IMR-90 (cell line): ENCODE measurements around the gene HEPHL1. TPM values are rescaled to one million over a fixed set of nuclear protein-coding genes. Genes with fewer than 3 reads are reported as not detected.

Experiments used
- ATAC-seq: fragments of 200-7000 bp; cut with Tn5 transposase; 2 replicates; pipeline ENCODE4 v1.9.1; 2020; ENCODE audit warnings: low read depth, mild to moderate bottlenecking, moderate library complexity
- BruUV-seq: library from RNA; stranded (reverse); fragments of 400-500 nt; replicated peaks from 2 replicates; lab custom pipeline; 2021; lab: Mats Ljungman, UMichigan
- CTCF ChIA-PET: fragments of 300-600 bp; formaldehyde crosslinking; extraction: SDS; loops from one replicate; lab custom pipeline; 2021; ENCODE audit warnings: antibody characterized with exemption; lab: Yijun Ruan, JAX
- POLR2A ChIA-PET: fragments of 300-600 bp; sonication (Branson Sonifier 250); formaldehyde crosslinking; loops from one replicate; lab custom pipeline; 2022; ENCODE audit warnings: antibody characterized with exemption; ENCODE audit not compliant: unreplicated experiment; lab: Charles Lee
- DNase-seq: peaks from one replicate; pipeline ENCODE4 v3.0.0; 2013
- H2AFZ ChIP-seq: replicated peaks from 2 replicates; pipeline ENCODE3; 2013; ENCODE audit warnings: low read length, mild to moderate bottlenecking; ENCODE audit not compliant: poor library complexity
- H2AK5ac ChIP-seq: 2 replicates; pipeline ENCODE4 v1.6.1; 2013; ENCODE audit warnings: low read depth, low read length, inconsistent platforms
- H2AK9ac ChIP-seq: replicated peaks from 2 replicates; pipeline ENCODE3; 2013; ENCODE audit warnings: mild to moderate bottlenecking, low read depth, low read length, moderate library complexity; ENCODE audit not compliant: poor library complexity
- H2BK120ac ChIP-seq: 2 replicates; pipeline ENCODE4 v1.6.1; 2013; ENCODE audit warnings: low read depth, low read length, inconsistent platforms
- H2BK15ac ChIP-seq: 3 replicates; pipeline ENCODE4 v1.6.1; 2013; ENCODE audit warnings: low read depth, low read length, inconsistent platforms
- H2BK20ac ChIP-seq: 2 replicates; pipeline ENCODE4 v1.6.1; 2013; ENCODE audit warnings: low read depth, mild to moderate bottlenecking, inconsistent platforms, low read length, moderate library complexity
- H2BK5ac ChIP-seq: 2 replicates; pipeline ENCODE4 v1.6.1; 2013; ENCODE audit warnings: mild to moderate bottlenecking, low read depth, low read length, inconsistent platforms; ENCODE audit not compliant: poor library complexity, severe bottlenecking
- H3K14ac ChIP-seq: replicated peaks from 2 replicates; pipeline ENCODE4 v1.6.1; 2013; ENCODE audit warnings: low read depth, low read length, inconsistent platforms
- H3K18ac ChIP-seq: 2 replicates; pipeline ENCODE4 v1.6.1; 2013; ENCODE audit warnings: low read depth, low read length, control low read depth
- H3K23ac ChIP-seq: 2 replicates; pipeline ENCODE4 v1.6.1; 2013; ENCODE audit warnings: low read depth, low read length, inconsistent platforms
- H3K27ac ChIP-seq: 2 replicates; pipeline ENCODE4 v1.5.1; 2013; ENCODE audit warnings: mild to moderate bottlenecking, control low read depth, low read length; ENCODE audit not compliant: insufficient read depth
- H3K27me3 ChIP-seq: 2 replicates; pipeline ENCODE4 v1.6.1; 2013; ENCODE audit warnings: low read length; ENCODE audit not compliant: control insufficient read depth, insufficient read depth
- H3K36me3 ChIP-seq: 2 replicates; pipeline ENCODE4 v1.6.1; 2013; ENCODE audit warnings: low read length, mixed read lengths; ENCODE audit not compliant: control insufficient read depth, insufficient read depth
- H3K4ac ChIP-seq: 2 replicates; pipeline ENCODE4 v1.6.1; 2013; ENCODE audit warnings: low read depth, low read length, inconsistent platforms
- H3K4me1 ChIP-seq: 2 replicates; pipeline ENCODE4 v1.6.1; 2013; ENCODE audit warnings: low read length, mixed read lengths; ENCODE audit not compliant: control insufficient read depth, insufficient read depth
- H3K4me2 ChIP-seq: 2 replicates; pipeline ENCODE4 v1.6.1; 2013; ENCODE audit warnings: low read depth, mild to moderate bottlenecking, control low read depth, low read length, moderate library complexity
- H3K4me3 ChIP-seq: 2 replicates; pipeline ENCODE4 v1.5.1; 2013; ENCODE audit warnings: low read depth, mild to moderate bottlenecking, control low read depth, low read length, moderate library complexity; ENCODE audit not compliant: insufficient read depth
- H3K56ac ChIP-seq: 2 replicates; pipeline ENCODE4 v1.6.1; 2013; ENCODE audit warnings: low read length, inconsistent platforms; ENCODE audit not compliant: insufficient read depth; ENCODE audit errors: extremely low read depth
- H3K79me1 ChIP-seq, 2 experiments: 2 replicates each; pipeline ENCODE4 v1.6.1; 2013; ENCODE audit warnings: low read length in 2 of 2, inconsistent platforms in 1 of 2, low read depth in 1 of 2
- H3K9ac ChIP-seq: 2 replicates; pipeline ENCODE4 v1.6.1; 2013; ENCODE audit warnings: low read depth, low read length, control low read depth
- H3K9me1 ChIP-seq: 2 replicates; pipeline ENCODE4 v1.6.1; 2013; ENCODE audit warnings: low read length, inconsistent platforms; ENCODE audit not compliant: insufficient read depth
- H3K9me3 ChIP-seq: 2 replicates; pipeline ENCODE4 v1.6.1; 2013; ENCODE audit warnings: low read length; ENCODE audit not compliant: control insufficient read depth, insufficient read depth
- H4K20me1 ChIP-seq: 2 replicates; pipeline ENCODE4 v1.6.1; 2013; ENCODE audit warnings: low read length, inconsistent platforms; ENCODE audit not compliant: insufficient read depth
- H4K5ac ChIP-seq: 2 replicates; pipeline ENCODE4 v1.6.1; 2013; ENCODE audit warnings: mild to moderate bottlenecking, low read depth, low read length, control low read depth
- H4K8ac ChIP-seq, 2 experiments: 2 replicates each; pipeline ENCODE4 v1.6.1; 2013; ENCODE audit warnings: low read depth in 2 of 2, low read length in 2 of 2, control low read depth in 1 of 2, inconsistent platforms in 1 of 2
- H4K91ac ChIP-seq: 2 replicates; pipeline ENCODE4 v1.6.1; 2013; ENCODE audit warnings: low read depth, low read length, inconsistent platforms; ENCODE audit not compliant: insufficient read depth
- BHLHE40 ChIP-seq: fragments of 150-350 bp; IDR thresholded peaks from 2 replicates; pipeline ENCODE4 v1.6.1; 2016; ENCODE audit warnings: mild to moderate bottlenecking, low read depth, low read length
- CHD1 ChIP-seq: IDR thresholded peaks from 2 replicates; pipeline ENCODE4 v1.6.1; 2012; ENCODE audit warnings: low read depth, low read length, improper control_type of control experiment
- MAFK ChIP-seq: IDR thresholded peaks from 2 replicates; pipeline ENCODE4 v1.6.1; 2012; ENCODE audit warnings: low read depth, low read length, improper control_type of control experiment
- MAZ ChIP-seq: IDR thresholded peaks from 2 replicates; pipeline ENCODE4 v1.6.1; 2012; ENCODE audit warnings: low read depth, mild to moderate bottlenecking, low read length, improper control_type of control experiment, moderate library complexity, borderline replicate concordance
- NFE2L2 ChIP-seq: fragments of 150-350 bp; IDR thresholded peaks from 2 replicates; pipeline ENCODE4 v1.6.1; 2016; ENCODE audit warnings: low read depth, mild to moderate bottlenecking, low read length
- POLR2A ChIP-seq: IDR thresholded peaks from 2 replicates; pipeline ENCODE4 v1.6.1; 2012; ENCODE audit warnings: mild to moderate bottlenecking, low read depth, low read length
- RFX5 ChIP-seq: IDR thresholded peaks from 2 replicates; pipeline ENCODE4 v1.8.0; 2012; ENCODE audit warnings: low read depth, mild to moderate bottlenecking, low read length, moderate library complexity
- SMC3 ChIP-seq: fragments of 150-350 bp; IDR thresholded peaks from 2 replicates; pipeline ENCODE4 v1.6.1; 2016; ENCODE audit warnings: low read depth, mild to moderate bottlenecking, antibody characterized with exemption, low read length, moderate library complexity
- WGBS, 2 experiments: methylation state at CpG; one replicate each; pipeline versions ENCODE4 v1.1.5 to v1.1.7; 2013; ENCODE audit warnings: missing lambda C conversion rate in 2 of 2; ENCODE audit not compliant: insufficient read length in 1 of 2; ENCODE audit errors: extremely low coverage in 2 of 2; 5-methylcytosine and 5-hydroxymethylcytosine counted together
- dilution Hi-C: fragments of 300-500 bp; cut with HindIII; formaldehyde crosslinking; loops from one replicate; pipeline ENCODE4 v1.14.3; 2018; ENCODE audit warnings: low sequenced_read_pairs; ENCODE audit not compliant: unreplicated experiment
- in situ Hi-C: fragments of 300-500 bp; cut with MboI; formaldehyde crosslinking; loops from 3 replicates; pipeline ENCODE4 v1.14.3; 2019; ENCODE audit warnings: low sequenced_read_pairs, inconsistent platforms, mixed read lengths
- intact Hi-C: fragments of 100-400 bp; cut with micrococcal nuclease; formaldehyde crosslinking; loops from 2 replicates; pipeline ENCODE4 v1.10.0; 2022
- polyA plus RNA-seq, 3 experiments: library from polyadenylated mRNA; depleted of rRNA; stranded (reverse); fragments of >200 nt; gene quantifications; 2 replicates each; pipeline ENCODE4 v1.2.3, GENCODE V29; 2012; ENCODE audit warnings: low replicate concordance in 1 of 3
- total RNA-seq: library from RNA; depleted of rRNA; stranded (reverse); fragments of >200 nt; gene quantifications from 2 replicates; pipeline ENCODE4 v1.2.3, GENCODE V29; 2012
- TF ChIP-seq, protein P1 (sequence below): fragments of 150-350 bp; IDR thresholded peaks from 2 replicates; pipeline ENCODE4 v1.6.1; 2017; ENCODE audit warnings: mild to moderate bottlenecking, antibody characterized with exemption, low read length, low read depth
- TF ChIP-seq, protein P2 (sequence below): conservative IDR thresholded peaks from 2 replicates; pipeline ENCODE4 v1.5.1; 2012; ENCODE audit warnings: mild to moderate bottlenecking, low read depth, low read length, improper control_type of control experiment

The HEPHL1 gene
- total and polyA plus RNA-seq, 2 of the 4 experiments (the other 2 are of a cell fraction): under 0.01 to 0.02 TPM

DNA sequence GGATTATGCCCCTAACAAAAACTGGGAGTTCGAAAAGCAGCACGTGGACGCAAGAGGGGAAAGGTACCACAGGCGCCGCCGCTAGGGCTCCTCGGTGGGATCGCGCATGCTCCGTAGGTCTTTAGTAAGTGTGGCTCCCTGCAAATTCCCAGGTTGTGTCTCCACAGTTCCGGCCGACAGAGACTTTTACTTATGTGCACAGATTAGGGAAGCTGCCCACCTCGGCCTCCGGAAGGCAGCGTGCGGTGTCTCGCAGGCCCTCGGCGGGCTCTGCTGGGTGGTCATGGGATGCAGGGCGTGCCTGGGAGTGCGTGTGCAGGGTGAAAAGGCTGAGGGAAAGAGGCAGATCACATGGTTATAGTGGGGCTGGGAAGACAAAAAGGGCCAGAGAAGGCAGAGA lies 67.8 kb downstream of the HEPHL1 start:
- WGBS, 2 experiments: 83% methylated on average over 18 of the region's 21 CpGs; no CpG with 5 or more reads in 1 of the 2 experiments
- Histone ChIP-seq H2AK5ac (no peak overlapping the region), H3K23ac (no peak overlapping the region), H2BK20ac (no peak overlapping the region), H3K4me1 (no peaks in the 10 kb centered on the region), H3K4me3 (no peak overlapping the region), H3K9ac (no peak overlapping the region), H3K27me3 (no peaks in the 10 kb centered on the region), H2BK5ac (no peak overlapping the region), H3K9me1 (no peaks in the 10 kb centered on the region; the same call in 1 of the 2 replicates), H3K9me3 (no peaks in the 10 kb centered on the region), H3K27ac (no peak overlapping the region), H3K36me3 (no peaks in the 10 kb centered on the region), H3K4me2 (no peak overlapping the region), H4K20me1 (no peaks in the 10 kb centered on the region), H4K5ac (no peak overlapping the region), H2AK9ac (no peak overlapping the region), H2BK15ac (no peak overlapping the region), H3K79me1 (no peaks in the 10 kb centered on the region), H3K4ac (no peak overlapping the region), H3K18ac (no peak overlapping the region), H3K56ac (no peak overlapping the region), H4K8ac (no peak overlapping the region), H4K91ac (no peak overlapping the region), H3K14ac (no peak overlapping the region), H2AFZ (no peak overlapping the region), H2BK120ac (no peak overlapping the region)
- POLR2A ChIA-PET: no interaction called here
- ATAC-seq: no peak
- BruUV-seq: no TSS peak
- CTCF ChIA-PET: no interaction called here
- no peak for DNase-seq
- TF ChIP-seq MAFK: no peak
- no peak for TF ChIP-seq RFX5
- no peak for TF ChIP-seq NFE2L2
- no peak for TF ChIP-seq POLR2A
- no peak for TF ChIP-seq SMC3
- no peak for TF ChIP-seq BHLHE40
- TF ChIP-seq MAZ: no peak
- TF ChIP-seq, protein P1, sequence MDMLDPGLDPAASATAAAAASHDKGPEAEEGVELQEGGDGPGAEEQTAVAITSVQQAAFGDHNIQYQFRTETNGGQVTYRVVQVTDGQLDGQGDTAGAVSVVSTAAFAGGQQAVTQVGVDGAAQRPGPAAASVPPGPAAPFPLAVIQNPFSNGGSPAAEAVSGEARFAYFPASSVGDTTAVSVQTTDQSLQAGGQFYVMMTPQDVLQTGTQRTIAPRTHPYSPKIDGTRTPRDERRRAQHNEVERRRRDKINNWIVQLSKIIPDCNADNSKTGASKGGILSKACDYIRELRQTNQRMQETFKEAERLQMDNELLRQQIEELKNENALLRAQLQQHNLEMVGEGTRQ: no peak
- TF ChIP-seq CHD1: no peak
- TF ChIP-seq, protein P2, sequence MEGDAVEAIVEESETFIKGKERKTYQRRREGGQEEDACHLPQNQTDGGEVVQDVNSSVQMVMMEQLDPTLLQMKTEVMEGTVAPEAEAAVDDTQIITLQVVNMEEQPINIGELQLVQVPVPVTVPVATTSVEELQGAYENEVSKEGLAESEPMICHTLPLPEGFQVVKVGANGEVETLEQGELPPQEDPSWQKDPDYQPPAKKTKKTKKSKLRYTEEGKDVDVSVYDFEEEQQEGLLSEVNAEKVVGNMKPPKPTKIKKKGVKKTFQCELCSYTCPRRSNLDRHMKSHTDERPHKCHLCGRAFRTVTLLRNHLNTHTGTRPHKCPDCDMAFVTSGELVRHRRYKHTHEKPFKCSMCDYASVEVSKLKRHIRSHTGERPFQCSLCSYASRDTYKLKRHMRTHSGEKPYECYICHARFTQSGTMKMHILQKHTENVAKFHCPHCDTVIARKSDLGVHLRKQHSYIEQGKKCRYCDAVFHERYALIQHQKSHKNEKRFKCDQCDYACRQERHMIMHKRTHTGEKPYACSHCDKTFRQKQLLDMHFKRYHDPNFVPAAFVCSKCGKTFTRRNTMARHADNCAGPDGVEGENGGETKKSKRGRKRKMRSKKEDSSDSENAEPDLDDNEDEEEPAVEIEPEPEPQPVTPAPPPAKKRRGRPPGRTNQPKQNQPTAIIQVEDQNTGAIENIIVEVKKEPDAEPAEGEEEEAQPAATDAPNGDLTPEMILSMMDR: no peak
- dilution Hi-C loops: no loop called here
- intact Hi-C loops: no loop called here
- in situ Hi-C loops: no loop called here
